Measurements from ENCODE around the gene ABLIM2. TPM values are rescaled to one million over a fixed set of nuclear protein-coding genes. Genes with fewer than 3 reads are reported as not detected.

Gene ABLIM2
- total and polyA plus RNA-seq, 2 experiments from 2014 or later, result 1.5 to 4.3 TPM

DNA sequence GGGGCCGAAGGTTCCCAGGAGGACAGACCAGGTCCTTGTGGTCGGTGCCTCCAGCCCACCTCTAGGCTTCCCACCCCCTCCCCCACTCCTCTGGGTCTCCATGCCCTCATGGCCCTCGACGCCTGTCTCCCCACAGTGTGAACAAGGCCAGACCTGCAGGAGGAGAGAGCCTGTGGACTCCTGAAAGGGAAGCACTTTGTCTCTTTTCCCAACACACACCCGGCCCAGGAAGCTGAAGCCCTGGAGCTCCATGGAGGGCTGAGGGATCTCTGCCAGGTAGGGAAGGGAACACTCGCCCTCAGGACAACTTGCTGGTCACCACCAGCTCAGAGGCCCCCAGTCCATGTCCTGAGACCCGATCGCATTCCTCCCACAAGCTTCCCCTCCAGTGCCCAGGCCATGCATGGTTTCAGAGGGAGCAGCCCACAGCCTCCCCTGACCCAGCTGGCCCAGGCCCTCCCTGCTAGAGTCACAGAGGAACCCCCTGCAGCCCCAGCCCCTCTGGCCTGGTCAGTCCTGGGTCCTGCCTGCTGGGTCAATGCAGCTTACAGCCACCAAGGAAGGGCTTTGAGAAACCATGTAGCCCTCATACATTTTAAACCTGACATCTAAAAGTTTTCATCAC lies 60.8 kb downstream of the ABLIM2 start:
- H3K27ac Mint-ChIP-seq, result no peak overlapping the region
- no peak overlapping the region for H3K4me3 ChIP-seq

More for the DNA sequence above, 60.8 kb downstream of the ABLIM2 start:
- DNase-seq (ENCODE audit: low spot score) (no peak), ATAC-seq (no peak)
- peaks cover 26% of the 10 kb centered on the region for H3K9me3 Mint-ChIP-seq
- H3K4me1 Mint-ChIP-seq, result peaks cover 5% of the 10 kb centered on the region
- Histone ChIP-seq H3K36me3 (ENCODE audit: insufficient read depth) (no peaks in the 10 kb centered on the region; the same call in 1 of the 2 replicates), H3K9me2 (ENCODE audit: insufficient read depth) (no peaks in the 10 kb centered on the region), H3K79me2 (replicated peaks; ENCODE audit: insufficient read depth) (no peaks in the 10 kb centered on the region), H2AFZ (no peak overlapping the region), H3F3A (replicated peaks; ENCODE audit: low read depth) (no peaks in the 10 kb centered on the region), H3K27me3 (ENCODE audit: insufficient read depth) (no peaks in the 10 kb centered on the region), H4K20me1 (replicated peaks; ENCODE audit: insufficient read depth) (no peaks in the 10 kb centered on the region), H3K4me2 (no peak overlapping the region), H3K4me1 (ENCODE audit: insufficient read depth) (no peaks in the 10 kb centered on the region), H3K27ac (ENCODE audit: low read depth) (no peak overlapping the region)
- peaks cover 23% of the 10 kb centered on the region for H3K36me3 Mint-ChIP-seq (ENCODE audit: low read depth)
- H3K27me3 Mint-ChIP-seq (ENCODE audit: insufficient read depth, low read depth, poor library complexity), result peaks cover 10% of the 10 kb centered on the region
- TF ChIP-seq EZH2phosphoT487 (IDR thresholded peaks at IDR 0.05; ENCODE audit: unreplicated experiment) (no peak), NANOG (IDR thresholded peaks at IDR 0.05; ENCODE audit: borderline replicate concordance) (no peak), EZH2 (IDR thresholded peaks at IDR 0.05; ENCODE audit: low read depth, unreplicated experiment) (no peak), JUNB (IDR thresholded peaks at IDR 0.05; ENCODE audit: unreplicated experiment) (no peak), POLR2AphosphoS5 (IDR thresholded peaks at IDR 0.05; ENCODE audit: low read depth) (no peak), CREB1 (CRISPR knock-in tag; IDR thresholded peaks at IDR 0.05; ENCODE audit: low read depth) (no peak), ZNF114 (CRISPR knock-in tag; IDR thresholded peaks at IDR 0.05) (no peak), STAT1 (IDR thresholded peaks at IDR 0.05; ENCODE audit: unreplicated experiment) (no peak), ZNF462 (CRISPR knock-in tag; IDR thresholded peaks at IDR 0.05) (no peak)
- TF ChIP-seq, protein P1, sequence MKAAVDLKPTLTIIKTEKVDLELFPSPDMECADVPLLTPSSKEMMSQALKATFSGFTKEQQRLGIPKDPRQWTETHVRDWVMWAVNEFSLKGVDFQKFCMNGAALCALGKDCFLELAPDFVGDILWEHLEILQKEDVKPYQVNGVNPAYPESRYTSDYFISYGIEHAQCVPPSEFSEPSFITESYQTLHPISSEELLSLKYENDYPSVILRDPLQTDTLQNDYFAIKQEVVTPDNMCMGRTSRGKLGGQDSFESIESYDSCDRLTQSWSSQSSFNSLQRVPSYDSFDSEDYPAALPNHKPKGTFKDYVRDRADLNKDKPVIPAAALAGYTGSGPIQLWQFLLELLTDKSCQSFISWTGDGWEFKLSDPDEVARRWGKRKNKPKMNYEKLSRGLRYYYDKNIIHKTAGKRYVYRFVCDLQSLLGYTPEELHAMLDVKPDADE (IDR thresholded peaks at IDR 0.05), result no peak
- TF ChIP-seq, protein P2, sequence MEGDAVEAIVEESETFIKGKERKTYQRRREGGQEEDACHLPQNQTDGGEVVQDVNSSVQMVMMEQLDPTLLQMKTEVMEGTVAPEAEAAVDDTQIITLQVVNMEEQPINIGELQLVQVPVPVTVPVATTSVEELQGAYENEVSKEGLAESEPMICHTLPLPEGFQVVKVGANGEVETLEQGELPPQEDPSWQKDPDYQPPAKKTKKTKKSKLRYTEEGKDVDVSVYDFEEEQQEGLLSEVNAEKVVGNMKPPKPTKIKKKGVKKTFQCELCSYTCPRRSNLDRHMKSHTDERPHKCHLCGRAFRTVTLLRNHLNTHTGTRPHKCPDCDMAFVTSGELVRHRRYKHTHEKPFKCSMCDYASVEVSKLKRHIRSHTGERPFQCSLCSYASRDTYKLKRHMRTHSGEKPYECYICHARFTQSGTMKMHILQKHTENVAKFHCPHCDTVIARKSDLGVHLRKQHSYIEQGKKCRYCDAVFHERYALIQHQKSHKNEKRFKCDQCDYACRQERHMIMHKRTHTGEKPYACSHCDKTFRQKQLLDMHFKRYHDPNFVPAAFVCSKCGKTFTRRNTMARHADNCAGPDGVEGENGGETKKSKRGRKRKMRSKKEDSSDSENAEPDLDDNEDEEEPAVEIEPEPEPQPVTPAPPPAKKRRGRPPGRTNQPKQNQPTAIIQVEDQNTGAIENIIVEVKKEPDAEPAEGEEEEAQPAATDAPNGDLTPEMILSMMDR (conservative IDR thresholded peaks at IDR 0.05; ENCODE audit: low read depth in 2 of 2), result no peak
- no peak overlapping the region for H3K4me3 Mint-ChIP-seq
